Measurements from ENCODE around the gene LAP3.

DNA sequence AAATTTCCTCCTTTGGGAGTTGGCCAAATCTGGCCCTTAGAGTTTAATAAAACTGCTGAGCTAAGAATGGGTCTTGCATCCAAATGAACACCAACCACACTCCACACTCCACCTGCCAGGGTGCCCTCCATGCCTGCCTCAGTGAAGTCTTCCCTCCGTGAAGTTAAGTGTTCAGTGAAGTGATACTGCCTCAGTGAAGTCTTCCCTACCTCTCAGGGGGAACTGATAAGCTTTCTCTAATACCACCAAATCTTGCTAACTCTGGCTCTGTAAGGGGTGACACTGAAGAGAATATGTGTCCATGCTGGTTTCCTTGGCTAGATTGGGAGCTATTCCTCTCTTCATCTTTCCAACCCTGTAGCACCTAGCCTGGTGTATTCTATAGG lies 65.4 kb downstream of the LAP3 start:
- TF ChIP-seq CTCF (conservative IDR thresholded peaks at IDR 0.05; ENCODE audit: low read length): no peak
- no peak for TF ChIP-seq EZH2phosphoT487 (IDR thresholded peaks at IDR 0.05; ENCODE audit: borderline replicate concordance, low read depth, low read length)
